Transverse colon (tissue), 4 donors: ENCODE data around the gene DNAH8.

Experiments used
- POLR2AphosphoS5 ChIP-seq, 3 donors: sonication (generic); formaldehyde crosslinking; IDR thresholded peaks; one replicate each; pipeline ENCODE4 v1.6.1; 2016; ENCODE audit warnings: antibody characterized with exemption in 3 of 3
- TF ChIP-seq, protein P1 (sequence below), 5 experiments: fragments of 200-600 bp in 3 of 5; fragments of 450-650 bp in 2 of 5; sonication (generic) in 3 of 5; IDR thresholded peaks; 1 replicate in 2 of 5; 2 replicates in 3 of 5; pipeline ENCODE4 v1.5.1; 2016 to 2017; ENCODE audit warnings: antibody characterized with exemption in 5 of 5, inconsistent platforms in 3 of 5, mild to moderate bottlenecking in 2 of 5, moderate library complexity in 1 of 5

DNA sequence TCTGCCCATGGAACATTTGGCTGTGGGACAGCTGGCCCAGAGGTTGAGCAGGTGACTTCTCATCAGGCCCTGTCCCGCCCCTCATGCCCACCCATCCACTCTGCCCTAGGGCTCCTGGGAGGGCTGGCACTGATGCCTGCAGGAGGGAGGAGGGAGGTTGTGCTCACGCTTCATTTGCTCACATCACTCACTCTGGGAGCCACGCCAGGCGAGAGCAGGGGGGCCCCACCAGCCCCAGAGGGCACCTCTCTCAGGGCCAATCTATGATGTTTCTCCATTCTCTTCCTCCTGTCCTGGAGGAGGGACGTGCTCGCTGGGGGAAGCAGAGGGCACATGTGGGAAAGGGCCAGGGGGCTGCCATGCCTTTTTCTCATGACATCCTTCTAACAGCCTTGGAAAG is 322.6 kb downstream of the DNAH8 start:
- TF ChIP-seq, protein P1, sequence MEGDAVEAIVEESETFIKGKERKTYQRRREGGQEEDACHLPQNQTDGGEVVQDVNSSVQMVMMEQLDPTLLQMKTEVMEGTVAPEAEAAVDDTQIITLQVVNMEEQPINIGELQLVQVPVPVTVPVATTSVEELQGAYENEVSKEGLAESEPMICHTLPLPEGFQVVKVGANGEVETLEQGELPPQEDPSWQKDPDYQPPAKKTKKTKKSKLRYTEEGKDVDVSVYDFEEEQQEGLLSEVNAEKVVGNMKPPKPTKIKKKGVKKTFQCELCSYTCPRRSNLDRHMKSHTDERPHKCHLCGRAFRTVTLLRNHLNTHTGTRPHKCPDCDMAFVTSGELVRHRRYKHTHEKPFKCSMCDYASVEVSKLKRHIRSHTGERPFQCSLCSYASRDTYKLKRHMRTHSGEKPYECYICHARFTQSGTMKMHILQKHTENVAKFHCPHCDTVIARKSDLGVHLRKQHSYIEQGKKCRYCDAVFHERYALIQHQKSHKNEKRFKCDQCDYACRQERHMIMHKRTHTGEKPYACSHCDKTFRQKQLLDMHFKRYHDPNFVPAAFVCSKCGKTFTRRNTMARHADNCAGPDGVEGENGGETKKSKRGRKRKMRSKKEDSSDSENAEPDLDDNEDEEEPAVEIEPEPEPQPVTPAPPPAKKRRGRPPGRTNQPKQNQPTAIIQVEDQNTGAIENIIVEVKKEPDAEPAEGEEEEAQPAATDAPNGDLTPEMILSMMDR (IDR thresholded peaks at IDR 0.05) = no peak
- no peak for TF ChIP-seq POLR2AphosphoS5 (IDR thresholded peaks at IDR 0.05)
